GM12878 (cell line): ENCODE results near the gene MYT1. TPM values are rescaled to one million over a fixed set of nuclear protein-coding genes. Genes with fewer than 3 reads are reported as not detected.

Experiments used
- ASH2L ChIP-seq: fragments of 300-600, 200-600 bp; sonication (generic); IDR thresholded peaks from 2 replicates; pipeline ENCODE4 v1.6.1; 2017; ENCODE audit warnings: low read depth, mild to moderate bottlenecking, borderline replicate concordance
- BACH1 ChIP-seq: fragments of 450-650 bp; IDR thresholded peaks from 2 replicates; pipeline ENCODE4 v1.6.1; 2017; ENCODE audit warnings: mild to moderate bottlenecking, borderline replicate concordance
- BCL3 ChIP-seq: IDR thresholded peaks from 2 replicates; pipeline ENCODE4 v1.6.1; 2011; ENCODE audit warnings: borderline replicate concordance, low read depth, mild to moderate bottlenecking, moderate library complexity, low read length; ENCODE audit not compliant: insufficient read depth, poor library complexity, severe bottlenecking
- BMI1 ChIP-seq: fragments of 450-650 bp; IDR thresholded peaks from 2 replicates; pipeline ENCODE4 v1.6.1; 2016; ENCODE audit warnings: mild to moderate bottlenecking, moderate library complexity, borderline replicate concordance
- E4F1 ChIP-seq: fragments of 450-650 bp; IDR thresholded peaks from 2 replicates; pipeline ENCODE4 v1.6.1; 2018; ENCODE audit warnings: borderline replicate concordance, mild to moderate bottlenecking; ENCODE audit not compliant: partially characterized antibody
- EGR1 ChIP-seq, 2 experiments: IDR thresholded peaks; 1 replicate in 1 of 2; 2 replicates in 1 of 2; pipeline ENCODE4 v1.6.1; 2011 to 2012; ENCODE audit warnings: low read depth in 2 of 2, low read length in 2 of 2, borderline replicate concordance in 1 of 2, mild to moderate bottlenecking in 1 of 2, moderate library complexity in 1 of 2
- HDAC2 ChIP-seq: fragments of 200-600 bp; sonication (generic); IDR thresholded peaks from 2 replicates; pipeline ENCODE4 v1.6.1; 2017
- MEF2A ChIP-seq: IDR thresholded peaks from 2 replicates; pipeline ENCODE4 v1.6.1; 2011; ENCODE audit warnings: low read depth, mild to moderate bottlenecking, low read length, moderate library complexity; ENCODE audit not compliant: insufficient read depth
- RELB ChIP-seq: fragments of 450-650 bp; IDR thresholded peaks from 2 replicates; pipeline ENCODE4 v1.6.1; 2017; ENCODE audit warnings: low read depth, mild to moderate bottlenecking, moderate library complexity
- SMARCA5 ChIP-seq: fragments of 450-650 bp; IDR thresholded peaks from 2 replicates; pipeline ENCODE4 v1.6.1; 2017; ENCODE audit warnings: mild to moderate bottlenecking
- SREBF1 ChIP-seq: IDR thresholded peaks from 2 replicates; pipeline ENCODE4 v1.6.1; 2012; ENCODE audit warnings: mild to moderate bottlenecking, low read length
- STAT1 ChIP-seq: fragments of 450-650 bp; conservative IDR thresholded peaks from 2 replicates; pipeline ENCODE4 v1.6.1; 2014; ENCODE audit warnings: antibody characterized with exemption, mild to moderate bottlenecking
- SUZ12 ChIP-seq: fragments of 200-600 bp; sonication (generic); IDR thresholded peaks from one replicate; pipeline ENCODE4 v1.6.1; 2018; ENCODE audit warnings: antibody characterized with exemption, mild to moderate bottlenecking; ENCODE audit not compliant: unreplicated experiment
- ZBTB11 ChIP-seq: fragments of 450-650 bp; formaldehyde crosslinking; IDR thresholded peaks from 2 replicates; pipeline ENCODE4 v1.5.0; 2022; ENCODE audit warnings: mild to moderate bottlenecking, missing genetic modification characterization
- ZBTB4 ChIP-seq: fragments of 450-650 bp; formaldehyde crosslinking; IDR thresholded peaks from 2 replicates; pipeline ENCODE4 v1.4.0; 2022; ENCODE audit warnings: mild to moderate bottlenecking, moderate library complexity
- polyA plus RNA-seq, 11 experiments: library from polyadenylated mRNA; depleted of rRNA in 4 of 11; unstranded in 6 of 11; stranded (reverse) in 5 of 11; fragments of >200 nt; fragmentation: Nextera tagmentation in 4 of 11; fragmentation: Illumina TruSeq in 1 of 11; extraction: Ambion mirVana in 4 of 11; extraction: Trizol in 1 of 11; gene quantifications; 1 replicate in 1 of 11; 2 replicates in 10 of 11; pipeline versions ENCODE4 v1.2.1 to v1.2.3, GENCODE V29; 2011 to 2016; ENCODE audit warnings: inconsistent platforms in 2 of 11, missing spikeins in 2 of 11, low read depth in 1 of 11
- total RNA-seq, 4 experiments: library from RNA; depleted of rRNA in 3 of 4; stranded (reverse); fragments of >200 nt in 3 of 4; fragmentation: Illumina TruSeq in 1 of 4; extraction: Trizol in 1 of 4; gene quantifications; 2 replicates each; pipeline versions ENCODE4 v1.2.1 to v1.2.3, GENCODE V29; 2013 to 2021

MYT1 gene
- total and polyA plus RNA-seq, 10 of the 15 experiments (the other 5 are each of a cell fraction or from before 2014, with no cell fraction given): 0.01 to 0.10 TPM; not detected in 8

GRCh38 chr20:64255361-64256281 lies 91.4 kb downstream of the MYT1 start, which contains the start of gene PCMTD2 (continued):
- TF ChIP-seq E4F1 (no peak), ZBTB11 (no peak), RELB (no peak; the same call in 1 of the 2 replicates), SMARCA5 (no peak; the same call in none of the 2 replicates), BMI1 (no peak), EGR1 (IDR thresholded peaks at IDR 0.05; ENCODE audit: borderline replicate concordance in 1 of 2, low read depth in 2 of 2, low read length in 2 of 2) (peak in 1 of 2 experiments; percentile 46; a peak in 1 of 3 replicates), HDAC2 (no peak), BACH1 (peak; percentile 79), STAT1 (0 out of 2 replicates have a peak, but pooled peaks have one; percentile 27), SREBF1 (no peak), SUZ12 (no peak), MEF2A (no peak), BCL3 (no peak), ASH2L (no peak), ZBTB4 (CRISPR knock-in tag) (no peak)
